GM18861 (cell line): ENCODE results near the gene ACOXL.

Experiments used
- ATAC-seq: cut with Tn5 transposase; IDR thresholded peaks from one replicate; pipeline ENCODE4 v1.9.1; 2021; ENCODE audit not compliant: unreplicated experiment

The ACOXL gene

GRCh38 chr2:111121028-111121827 is 388.9 kb downstream of the ACOXL start:
- no peak for ATAC-seq

- ATAC-seq: peak; percentile 49
Observed at GRCh38 chr2:111121828-111122630, 389.7 kb downstream of the ACOXL start.

DNA sequence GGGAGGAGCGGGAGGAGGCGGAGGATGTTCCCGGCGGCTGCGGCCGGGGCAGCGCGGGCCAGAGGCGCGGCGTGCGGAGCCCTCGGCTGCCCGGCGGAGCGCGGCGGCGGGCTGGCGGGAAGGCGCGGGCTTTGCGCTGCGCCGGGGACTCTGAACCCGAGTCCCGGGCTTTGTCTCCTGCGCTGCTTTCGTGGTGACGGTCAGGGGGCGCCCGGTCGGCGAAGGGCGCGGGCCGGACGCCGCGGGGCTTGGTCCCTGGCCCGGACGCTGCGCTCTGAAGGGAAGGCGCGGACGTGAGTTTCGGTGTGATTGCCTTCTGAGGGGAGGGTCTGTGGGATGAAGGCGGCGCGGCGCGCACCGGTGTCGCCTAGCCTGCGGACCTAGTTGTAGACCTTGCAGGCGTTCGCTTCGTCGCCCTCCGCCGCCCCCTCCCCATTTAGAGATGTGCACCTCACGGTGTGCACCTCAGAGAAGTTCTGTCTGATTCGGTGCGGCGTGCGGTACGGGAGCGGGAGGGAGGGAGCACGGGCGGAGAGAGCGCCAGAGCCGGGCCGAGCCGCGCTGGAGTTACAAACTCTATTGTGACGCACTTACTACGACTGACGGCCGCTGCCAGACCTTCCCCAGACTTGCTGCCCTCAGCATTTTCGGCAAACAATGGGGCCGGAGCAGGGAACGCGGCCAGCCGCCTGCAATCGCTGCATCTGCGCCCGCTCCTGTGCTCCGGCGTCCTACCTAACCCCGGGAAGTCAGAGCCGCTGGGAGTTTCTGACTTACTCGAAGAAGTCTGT is 390.5 kb downstream of the ACOXL start:
- no peak for ATAC-seq

DNA sequence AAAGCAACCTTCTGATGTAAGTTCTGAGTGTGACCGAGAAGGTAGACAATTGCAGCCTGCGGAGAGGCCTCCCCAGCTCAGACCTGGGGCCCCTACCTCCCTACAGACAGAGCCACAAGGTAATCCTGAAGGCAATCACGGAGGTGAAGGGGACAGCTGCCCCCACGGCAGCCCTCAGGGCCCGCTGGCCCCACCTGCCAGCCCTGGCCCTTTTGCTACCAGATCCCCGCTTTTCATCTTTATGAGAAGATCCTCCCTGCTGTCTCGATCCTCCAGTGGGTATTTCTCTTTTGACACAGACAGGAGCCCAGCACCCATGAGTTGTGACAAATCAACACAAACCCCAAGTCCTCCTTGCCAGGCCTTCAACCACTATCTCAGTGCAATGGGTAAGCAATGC is 391.4 kb downstream of the ACOXL start:
- ATAC-seq: no peak

DNA sequence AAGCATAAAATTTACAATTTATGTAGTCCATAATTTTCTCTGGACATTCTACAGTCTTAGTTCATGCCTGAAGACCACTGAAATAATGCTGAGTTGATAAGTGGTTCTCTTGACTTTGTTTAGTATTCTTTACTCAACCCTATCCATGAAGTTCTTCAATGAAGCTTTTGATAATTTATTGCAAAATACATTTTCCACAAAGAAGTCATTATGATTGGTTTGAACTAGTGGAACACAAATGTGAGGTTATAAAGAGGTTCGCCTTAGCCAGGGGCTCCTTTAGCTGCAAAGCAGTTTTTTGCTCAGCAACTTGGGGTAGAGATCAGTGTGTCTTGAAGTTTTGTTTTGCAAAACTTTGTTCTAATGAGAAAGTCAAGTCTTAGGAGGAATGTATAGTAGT is 394.2 kb downstream of the ACOXL start:
- no peak for ATAC-seq

- ATAC-seq: no peak
Observed at GRCh38 chr2:111127351-111127750, 395.0 kb downstream of the ACOXL start.

- ATAC-seq: no peak
Observed at GRCh38 chr2:111128096-111128495, 395.7 kb downstream of the ACOXL start.

DNA sequence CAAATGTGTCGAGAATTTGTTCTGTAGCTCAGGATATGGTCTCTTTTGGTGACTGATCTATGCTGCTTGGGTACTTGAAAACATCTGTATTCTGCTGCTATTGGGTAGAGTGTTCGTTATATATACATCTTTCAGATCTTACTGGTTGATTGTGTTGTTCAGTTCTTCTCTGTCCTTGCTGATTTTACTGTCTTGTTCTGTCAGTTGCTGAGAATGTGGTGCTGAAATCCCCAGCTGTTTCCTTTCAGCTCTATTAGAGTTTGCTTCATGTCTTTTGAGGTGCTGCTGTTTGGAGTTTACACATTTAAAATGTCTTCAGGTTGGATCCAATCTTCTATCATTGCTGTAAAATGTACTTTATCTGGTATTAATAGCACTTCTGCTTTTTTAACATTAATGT is 401.2 kb downstream of the ACOXL start:
- no peak for ATAC-seq

GRCh38 chr2:111134055-111134454 is 401.7 kb downstream of the ACOXL start:
- ATAC-seq: no peak

- ATAC-seq: no peak
Observed at GRCh38 chr2:111135237-111135909, 403.0 kb downstream of the ACOXL start.

- ATAC-seq: no peak
Observed at GRCh38 chr2:111135910-111136297, 403.5 kb downstream of the ACOXL start.

- no peak for ATAC-seq
Observed at GRCh38 chr2:111138839-111139238, 406.5 kb downstream of the ACOXL start.

GRCh38 chr2:111139637-111140317 is 407.4 kb downstream of the ACOXL start:
- no peak for ATAC-seq

GRCh38 chr2:111140815-111141214 is 408.4 kb downstream of the ACOXL start:
- ATAC-seq: no peak

DNA sequence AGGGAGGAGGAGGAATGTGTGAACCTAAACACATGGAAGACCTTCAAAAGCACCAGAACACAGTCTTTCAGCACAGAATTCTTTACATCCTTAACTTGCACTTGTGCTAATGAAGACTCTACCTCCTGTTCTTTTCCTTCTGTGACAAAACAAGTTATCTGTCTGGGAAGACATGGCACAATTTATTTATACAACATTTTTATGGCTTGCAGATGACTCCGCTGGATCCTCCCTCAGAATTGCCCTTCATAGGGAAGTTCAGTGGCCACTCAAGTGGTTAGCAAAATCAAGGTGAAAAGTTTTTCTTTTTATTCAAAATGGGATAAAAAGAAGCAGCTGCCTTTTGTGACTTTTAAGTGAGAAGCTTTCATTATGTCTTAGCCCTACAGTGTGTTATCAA is 409.7 kb downstream of the ACOXL start:
- no peak for ATAC-seq

- no peak for ATAC-seq
Observed at GRCh38 chr2:111143107-111143842, 410.9 kb downstream of the ACOXL start.

GRCh38 chr2:111143843-111144198 is 411.4 kb downstream of the ACOXL start:
- no peak for ATAC-seq

GRCh38 chr2:111145103-111145760 is 412.9 kb downstream of the ACOXL start:
- ATAC-seq: no peak

- no peak for ATAC-seq
Observed at GRCh38 chr2:111145951-111146350, 413.6 kb downstream of the ACOXL start.
